HepG2 (cell line): ENCODE data around the gene PTGIS. TPM values are rescaled to one million over a fixed set of nuclear protein-coding genes. Genes with fewer than 3 reads are reported as not detected.

Source experiments
- ATAC-seq: fragments of 200-7000 bp; cut with Tn5 transposase; 3 replicates; pipeline ENCODE4 v1.9.1; 2020; ENCODE audit warnings: mild to moderate bottlenecking, moderate library complexity
- BruUV-seq: library from RNA; stranded (reverse); fragments of 400-500 nt; replicated peaks from 2 replicates; lab custom pipeline; 2021; lab: Mats Ljungman, UMichigan
- CTCF ChIA-PET: fragments of 300-600 bp; formaldehyde crosslinking; extraction: SDS; loops from one replicate; lab custom pipeline; 2021; ENCODE audit warnings: low total read pairs, inconsistent platforms, low intra/inter-chr PET ratio; lab: Yijun Ruan, JAX
- POLR2A ChIA-PET: fragments of 350-600 bp; sonication (Branson Sonifier 250); formaldehyde crosslinking; loops from one replicate; lab custom pipeline; 2020; ENCODE audit warnings: antibody characterized with exemption, inconsistent platforms; lab: Yijun Ruan, JAX
- DNase-seq: peaks from one replicate; pipeline ENCODE4 v3.0.0-alpha.2; 2015; ENCODE audit warnings: low spot score
- FAIRE-seq: peaks from 3 replicates; lab custom pipeline; 2011; peaks lifted over from hg19 to GRCh38; lab: Jason Lieb, UNC
- H2AFZ ChIP-seq: one replicate; pipeline ENCODE4 v1.6.1; 2011; ENCODE audit warnings: low read length, inconsistent platforms
- H3K27ac ChIP-seq: fragments of 300-600 bp; 3 replicates; pipeline ENCODE4 v1.8.0; 2011; ENCODE audit warnings: mixed run types, mild to moderate bottlenecking, mixed read lengths, low read length, inconsistent platforms; ENCODE audit not compliant: insufficient read depth; ENCODE audit errors: extremely low read length
- H3K27me3 ChIP-seq, 2 experiments: fragments of 200-600 bp in 1 of 2; 2 replicates in 1 of 2; 3 replicates in 1 of 2; pipeline versions ENCODE4 v1.6.0 to v1.8.0; 2011; ENCODE audit warnings: low read length in 2 of 2, mild to moderate bottlenecking in 2 of 2, moderate library complexity in 2 of 2, inconsistent platforms in 1 of 2; ENCODE audit not compliant: insufficient read depth in 2 of 2, control insufficient read depth in 1 of 2
- H3K36me3 ChIP-seq, 2 experiments: fragments of 200-600 bp in 1 of 2; replicated peaks in 1 of 2; 2 replicates in 1 of 2; 3 replicates in 1 of 2; pipeline versions ENCODE4 v1.5.1 to v1.8.0; 2011; ENCODE audit warnings: low read length in 2 of 2, inconsistent platforms in 1 of 2; ENCODE audit not compliant: insufficient read depth in 2 of 2, control insufficient read depth in 1 of 2
- H3K4me1 ChIP-seq: 2 replicates; pipeline ENCODE4 v1.5.1; 2012; ENCODE audit warnings: low read length, inconsistent platforms; ENCODE audit not compliant: insufficient read depth
- H3K4me2 ChIP-seq: 2 replicates; pipeline ENCODE4 v1.6.0; 2011; ENCODE audit warnings: low read depth, low read length, inconsistent platforms
- H3K4me3 ChIP-seq, 3 experiments: fragments of 200-600 bp in 1 of 3; sonication (generic), shearing (Covaris generic) in 1 of 3; replicated peaks in 1 of 3; 2 replicates each; pipeline ENCODE4 v1.5.1; 2011 to 2016; ENCODE audit warnings: low read length in 3 of 3, inconsistent platforms in 2 of 3, low read depth in 2 of 3, mild to moderate bottlenecking in 2 of 3, control low read depth in 1 of 3, mixed read lengths in 1 of 3; ENCODE audit not compliant: insufficient read depth in 1 of 3
- H3K79me2 ChIP-seq: one replicate; pipeline ENCODE4 v1.6.1; 2011; ENCODE audit warnings: low read length, inconsistent platforms; ENCODE audit not compliant: insufficient read depth
- H3K9ac ChIP-seq: 2 replicates; pipeline ENCODE4 v1.6.0; 2011; ENCODE audit warnings: mild to moderate bottlenecking, low read depth, low read length, inconsistent platforms; ENCODE audit not compliant: insufficient read depth
- H3K9me3 ChIP-seq: 2 replicates; pipeline ENCODE4 v1.5.1; 2012; ENCODE audit warnings: mild to moderate bottlenecking, low read length
- H4K20me1 ChIP-seq: 2 replicates; pipeline ENCODE4 v1.6.0; 2011; ENCODE audit warnings: inconsistent platforms, mild to moderate bottlenecking, low read length, moderate library complexity; ENCODE audit not compliant: insufficient read depth
- NFE2L2 ChIP-seq: fragments of 150-350 bp; IDR thresholded peaks from 2 replicates; pipeline ENCODE4 v1.6.1; 2014; ENCODE audit warnings: low read length
- NFKB2 ChIP-seq: sonication (generic); formaldehyde crosslinking; IDR thresholded peaks from 2 replicates; pipeline ENCODE4 v1.4.0; 2020; ENCODE audit warnings: missing genetic modification reagents, borderline replicate concordance
- SMAD1 ChIP-seq: sonication (generic); formaldehyde crosslinking; IDR thresholded peaks from 2 replicates; pipeline ENCODE4 v1.4.0; 2020; ENCODE audit warnings: missing genetic modification reagents, low read depth, mild to moderate bottlenecking, borderline replicate concordance
- SRSF9 ChIP-seq: fragments of 200-400 bp; formaldehyde crosslinking; IDR thresholded peaks from 2 replicates; pipeline ENCODE4 v1.6.1; 2018; ENCODE audit warnings: borderline replicate concordance, mild to moderate bottlenecking, low read depth, low read length; ENCODE audit not compliant: insufficient read depth, poor library complexity, severe bottlenecking
- STAG1 ChIP-seq: sonication (generic); formaldehyde crosslinking; IDR thresholded peaks from 2 replicates; pipeline ENCODE4 v1.4.0; 2020; ENCODE audit warnings: missing genetic modification reagents
- ZBTB7A ChIP-seq: sonication (generic); formaldehyde crosslinking; IDR thresholded peaks from 2 replicates; pipeline ENCODE4 v1.8.0; 2022; ENCODE audit warnings: mild to moderate bottlenecking, missing genetic modification reagents
- ZNF292 ChIP-seq: sonication (generic); formaldehyde crosslinking; IDR thresholded peaks from 2 replicates; pipeline ENCODE4 v1.8.1; 2022; ENCODE audit warnings: mild to moderate bottlenecking, low read depth, missing genetic modification reagents, borderline replicate concordance
- ZNF550 ChIP-seq: sonication (generic); formaldehyde crosslinking; IDR thresholded peaks from 2 replicates; pipeline ENCODE4 v1.4.0; 2020; ENCODE audit warnings: mild to moderate bottlenecking, missing genetic modification reagents, borderline replicate concordance
- ZNF770 ChIP-seq: sonication (generic); formaldehyde crosslinking; IDR thresholded peaks from 2 replicates; pipeline ENCODE4 v1.5.0; 2020; ENCODE audit warnings: mild to moderate bottlenecking, missing genetic modification reagents
- ZNF850 ChIP-seq: sonication (generic); formaldehyde crosslinking; conservative IDR thresholded peaks from 2 replicates; pipeline ENCODE4 v1.9.0; 2021; ENCODE audit warnings: mild to moderate bottlenecking, missing genetic modification reagents
- WGBS: methylation state at CpG from one replicate; pipeline ENCODE4 v1.1.6; 2017; ENCODE audit warnings: low lambda C conversion rate; 5-methylcytosine and 5-hydroxymethylcytosine counted together
- in situ Hi-C: cut with HindIII; loops from 2 replicates; pipeline ENCODE4 v1.10.0; 2017; ENCODE audit warnings: low pct_unique_long_range_greater_than_20kb; ENCODE audit not compliant: extremely low pct_ligation_motif_present
- intact Hi-C: fragments of 100-400 bp; cut with micrococcal nuclease; formaldehyde crosslinking; loops from one replicate; pipeline ENCODE4 v1.10.0; 2022; ENCODE audit not compliant: unreplicated experiment
- polyA plus RNA-seq, 8 experiments: library from polyadenylated mRNA; depleted of rRNA in 3 of 8; stranded (reverse) in 7 of 8; unstranded in 1 of 8; fragments of >200 nt; fragmentation: Illumina TruSeq in 4 of 8; extraction: Trizol in 4 of 8; gene quantifications; 2 replicates each; pipeline versions ENCODE4 v1.2.1 to v1.2.3, GENCODE V29; 2011 to 2016; ENCODE audit warnings: low read depth in 4 of 8, missing spikeins in 1 of 8, mixed read lengths in 1 of 8; ENCODE audit not compliant: insufficient read depth in 1 of 8
- total RNA-seq, 5 experiments: library from RNA; depleted of rRNA; stranded (reverse); fragments of >200 nt; fragmentation: Illumina TruSeq; extraction: Trizol; gene quantifications; 2 replicates each; pipeline ENCODE4 v1.2.3, GENCODE V29; 2016; ENCODE audit warnings: low read depth in 1 of 5
- TF ChIP-seq, protein P1 (sequence below): sonication (generic); formaldehyde crosslinking; IDR thresholded peaks from 2 replicates; pipeline ENCODE4 v1.5.0; 2020; ENCODE audit warnings: mild to moderate bottlenecking, missing genetic modification reagents
- TF ChIP-seq, protein P2 (sequence below): sonication (generic); formaldehyde crosslinking; IDR thresholded peaks from 2 replicates; pipeline ENCODE4 v1.4.0; 2020; ENCODE audit warnings: mild to moderate bottlenecking, missing genetic modification reagents

PTGIS gene
- total and polyA plus RNA-seq, 2 of the 13 experiments (the other 11 are each of a cell fraction or from before 2014, with no cell fraction given): not detected

- no peak overlapping the region for H3K9ac ChIP-seq
- WGBS: 43% methylated on average over 15 of the region's 15 CpGs
- peaks cover 48% of the 10 kb centered on the region for H3K4me1 ChIP-seq
- H3K4me3 ChIP-seq: peak overlapping the region in 1 of 3 experiments; percentile 32; a peak in 1 of 6 replicates
- H3K36me3 ChIP-seq: no peaks in the 10 kb centered on the region
- no TSS peak for BruUV-seq
- H3K4me2 ChIP-seq: peak overlapping the region; percentile 61
- POLR2A ChIA-PET: interaction anchor here (1.1 to 1.3 kb wide), 3 partner anchors 20 to 302 kb away, joined by 3 to 5 read pairs (median 3); partner anchors contain the start of gene ZNFX1
- DNase-seq (peak; percentile 61), FAIRE-seq (no peak), ATAC-seq (peak; percentile 38)
- no peaks in the 10 kb centered on the region for H3K79me2 ChIP-seq
- intact Hi-C loops: no loop called here
- H3K27me3 ChIP-seq: peaks cover 0 to 4% of the 10 kb centered on the region in 2 experiments; a peak in 2 of 5 replicates
- in situ Hi-C loops: no loop called here
- no peaks in the 10 kb centered on the region for H4K20me1 ChIP-seq
- peaks cover 7% of the 10 kb centered on the region for H3K9me3 ChIP-seq
- H3K27ac ChIP-seq: no peak overlapping the region
- no peak overlapping the region for H2AFZ ChIP-seq
- CTCF ChIA-PET: interaction anchor here (1.0 kb wide), 1 partner anchor 29 kb away, joined by 4 read pairs; no protein-coding TSS in a partner anchor
- TF ChIP-seq, protein P1, sequence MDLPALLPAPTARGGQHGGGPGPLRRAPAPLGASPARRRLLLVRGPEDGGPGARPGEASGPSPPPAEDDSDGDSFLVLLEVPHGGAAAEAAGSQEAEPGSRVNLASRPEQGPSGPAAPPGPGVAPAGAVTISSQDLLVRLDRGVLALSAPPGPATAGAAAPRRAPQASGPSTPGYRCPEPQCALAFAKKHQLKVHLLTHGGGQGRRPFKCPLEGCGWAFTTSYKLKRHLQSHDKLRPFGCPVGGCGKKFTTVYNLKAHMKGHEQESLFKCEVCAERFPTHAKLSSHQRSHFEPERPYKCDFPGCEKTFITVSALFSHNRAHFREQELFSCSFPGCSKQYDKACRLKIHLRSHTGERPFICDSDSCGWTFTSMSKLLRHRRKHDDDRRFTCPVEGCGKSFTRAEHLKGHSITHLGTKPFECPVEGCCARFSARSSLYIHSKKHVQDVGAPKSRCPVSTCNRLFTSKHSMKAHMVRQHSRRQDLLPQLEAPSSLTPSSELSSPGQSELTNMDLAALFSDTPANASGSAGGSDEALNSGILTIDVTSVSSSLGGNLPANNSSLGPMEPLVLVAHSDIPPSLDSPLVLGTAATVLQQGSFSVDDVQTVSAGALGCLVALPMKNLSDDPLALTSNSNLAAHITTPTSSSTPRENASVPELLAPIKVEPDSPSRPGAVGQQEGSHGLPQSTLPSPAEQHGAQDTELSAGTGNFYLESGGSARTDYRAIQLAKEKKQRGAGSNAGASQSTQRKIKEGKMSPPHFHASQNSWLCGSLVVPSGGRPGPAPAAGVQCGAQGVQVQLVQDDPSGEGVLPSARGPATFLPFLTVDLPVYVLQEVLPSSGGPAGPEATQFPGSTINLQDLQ (CRISPR knock-in tag): no peak
- TF ChIP-seq ZNF850: no peak
- no peak for TF ChIP-seq NFE2L2
- no peak for TF ChIP-seq SRSF9
- TF ChIP-seq STAG1 (CRISPR knock-in tag): no peak
- TF ChIP-seq ZNF770 (CRISPR knock-in tag): peak; percentile 91
- TF ChIP-seq ZBTB7A: peak; percentile 47; the same call in 1 of the 2 replicates
- 0 out of 2 replicates have a peak, but pooled peaks have one; percentile 32 for TF ChIP-seq NFKB2 (CRISPR knock-in tag)
- TF ChIP-seq, protein P2, sequence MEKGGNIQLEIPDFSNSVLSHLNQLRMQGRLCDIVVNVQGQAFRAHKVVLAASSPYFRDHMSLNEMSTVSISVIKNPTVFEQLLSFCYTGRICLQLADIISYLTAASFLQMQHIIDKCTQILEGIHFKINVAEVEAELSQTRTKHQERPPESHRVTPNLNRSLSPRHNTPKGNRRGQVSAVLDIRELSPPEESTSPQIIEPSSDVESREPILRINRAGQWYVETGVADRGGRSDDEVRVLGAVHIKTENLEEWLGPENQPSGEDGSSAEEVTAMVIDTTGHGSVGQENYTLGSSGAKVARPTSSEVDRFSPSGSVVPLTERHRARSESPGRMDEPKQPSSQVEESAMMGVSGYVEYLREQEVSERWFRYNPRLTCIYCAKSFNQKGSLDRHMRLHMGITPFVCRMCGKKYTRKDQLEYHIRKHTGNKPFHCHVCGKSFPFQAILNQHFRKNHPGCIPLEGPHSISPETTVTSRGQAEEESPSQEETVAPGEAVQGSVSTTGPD: no peak
- no peak for TF ChIP-seq SMAD1 (CRISPR knock-in tag)
- 0 out of 2 replicates have a peak, but pooled peaks have one; percentile 64 for TF ChIP-seq ZNF550
- peak; percentile 50; the same call in 1 of the 2 replicates for TF ChIP-seq ZNF292
Measured at GRCh38 chr20:49579874-49580812, 12.2 kb upstream of the PTGIS start.
